GM18502 (cell line): ENCODE data around the gene VPS13D.
A peak's percentile ranks its signal among the peaks of the same experiment; 100 is the strongest.
"Not testable (repeated sequence)": the region's sequence is repeated elsewhere in the genome, so short reads cannot be mapped to it uniquely, and the experiment has no call there.

ENCODE experiments used
- ATAC-seq: cut with Tn5 transposase; IDR thresholded peaks from one replicate; pipeline ENCODE4 v1.9.1; 2021; ENCODE audit warnings: mild to moderate bottlenecking; ENCODE audit not compliant: unreplicated experiment, poor library complexity

VPS13D gene

GRCh38 chr1:12224092-12224491 is 5.7 kb upstream of the VPS13D start:
- not testable (repeated sequence) for ATAC-seq

- ATAC-seq: no peak
These were observed 851 bp upstream of the VPS13D start for GRCh38 chr1:12228979-12229378.

GRCh38 chr1:12229386-12229834 is 420 bp upstream of the VPS13D start:
- peak; percentile 7 for ATAC-seq

GRCh38 chr1:12230549-12231275 is 882 bp downstream of the VPS13D start:
- ATAC-seq: no peak

- no peak for ATAC-seq
These were observed 1.4 kb downstream of the VPS13D start for GRCh38 chr1:12231276-12231595.

- no peak for ATAC-seq
These were observed 2.4 kb downstream of the VPS13D start for GRCh38 chr1:12232221-12232620.

GRCh38 chr1:12244078-12244477 is 14.2 kb downstream of the VPS13D start:
- ATAC-seq: no peak

GRCh38 chr1:12244585-12244984 is 14.8 kb downstream of the VPS13D start:
- ATAC-seq: no peak

- ATAC-seq: no peak
These were observed 15.3 kb downstream of the VPS13D start for GRCh38 chr1:12245116-12245515.

- ATAC-seq: no peak
These were observed 15.9 kb downstream of the VPS13D start for GRCh38 chr1:12245733-12246132.

GRCh38 chr1:12246584-12246983 is 16.8 kb downstream of the VPS13D start:
- ATAC-seq: no peak

GRCh38 chr1:12249181-12249580 is 19.4 kb downstream of the VPS13D start:
- ATAC-seq: no peak

GRCh38 chr1:12249748-12250147 is 19.9 kb downstream of the VPS13D start:
- no peak for ATAC-seq

GRCh38 chr1:12251442-12251841 is 21.6 kb downstream of the VPS13D start:
- ATAC-seq: no peak

- no peak for ATAC-seq
These were observed 26.1 kb downstream of the VPS13D start for GRCh38 chr1:12255913-12256312.

- ATAC-seq: no peak
These were observed 28.4 kb downstream of the VPS13D start for GRCh38 chr1:12258272-12258671.

- no peak for ATAC-seq
These were observed 39.5 kb downstream of the VPS13D start for GRCh38 chr1:12269351-12269750.

- no peak for ATAC-seq
These were observed 41.2 kb downstream of the VPS13D start for GRCh38 chr1:12271033-12271432.

- ATAC-seq: no peak
These were observed 42.9 kb downstream of the VPS13D start for GRCh38 chr1:12272770-12273169.

GRCh38 chr1:12275370-12275769 is 45.5 kb downstream of the VPS13D start:
- ATAC-seq: no peak

- no peak for ATAC-seq
These were observed 46.4 kb downstream of the VPS13D start for GRCh38 chr1:12276225-12276624.

GRCh38 chr1:12279003-12279402 is 49.2 kb downstream of the VPS13D start:
- ATAC-seq: no peak
